Erythroblast (primary cell): ENCODE results near the gene MACROD2.

Experiments
- GATA1 ChIP-seq: IDR thresholded peaks from 2 replicates; pipeline ENCODE4 v1.6.1; 2011; ENCODE audit warnings: low read depth, mild to moderate bottlenecking, control low read depth, low read length, moderate library complexity
- POLR2A ChIP-seq: IDR thresholded peaks from 2 replicates; pipeline ENCODE4 v1.6.1; 2011; ENCODE audit warnings: mild to moderate bottlenecking, low read length

GRCh38 chr20:15579688-15580087, 1584.4 kb downstream of the MACROD2 start:
- TF ChIP-seq POLR2A, result no peak
- TF ChIP-seq GATA1, result no peak
